PC-3 (cell line): ENCODE results near the gene LAIR1.

Source experiments
- EZH2 ChIP-seq: fragments of 300-600 bp; sonication (generic); IDR thresholded peaks from one replicate; pipeline ENCODE4 v1.6.1; 2017; ENCODE audit warnings: antibody characterized with exemption, mild to moderate bottlenecking, low read length; ENCODE audit not compliant: unreplicated experiment
- EZH2phosphoT487 ChIP-seq: fragments of 300-600 bp; sonication (generic); IDR thresholded peaks from 2 replicates; pipeline ENCODE4 v1.6.1; 2018; ENCODE audit warnings: mild to moderate bottlenecking, antibody characterized with exemption, low read length, borderline replicate concordance
- TF ChIP-seq, protein P1 (sequence below): fragments of 300-600 bp; sonication (generic); conservative IDR thresholded peaks from 2 replicates; pipeline ENCODE4 v1.5.1; 2017; ENCODE audit warnings: antibody characterized with exemption, low read depth, mild to moderate bottlenecking, low read length

DNA sequence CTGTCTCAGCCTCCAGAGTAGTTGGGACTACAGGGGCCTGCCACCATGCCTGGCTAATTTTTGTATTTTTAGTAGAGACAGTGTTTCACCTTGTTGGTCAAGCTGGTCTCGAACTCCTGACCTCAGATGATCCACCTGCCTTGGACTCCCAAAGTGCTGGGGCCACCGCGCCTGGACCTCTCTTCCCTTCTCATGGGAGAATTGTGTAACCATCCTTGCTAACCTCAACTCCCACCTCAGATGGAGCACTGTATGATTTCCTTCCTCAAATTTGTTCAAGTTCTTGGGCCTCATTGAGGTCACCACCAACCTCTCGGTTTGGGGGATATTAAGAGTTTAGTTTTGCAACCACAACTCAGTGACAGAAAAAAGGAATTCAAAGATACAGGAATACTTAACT is 62.5 kb downstream of the LAIR1 start:
- TF ChIP-seq, protein P1, sequence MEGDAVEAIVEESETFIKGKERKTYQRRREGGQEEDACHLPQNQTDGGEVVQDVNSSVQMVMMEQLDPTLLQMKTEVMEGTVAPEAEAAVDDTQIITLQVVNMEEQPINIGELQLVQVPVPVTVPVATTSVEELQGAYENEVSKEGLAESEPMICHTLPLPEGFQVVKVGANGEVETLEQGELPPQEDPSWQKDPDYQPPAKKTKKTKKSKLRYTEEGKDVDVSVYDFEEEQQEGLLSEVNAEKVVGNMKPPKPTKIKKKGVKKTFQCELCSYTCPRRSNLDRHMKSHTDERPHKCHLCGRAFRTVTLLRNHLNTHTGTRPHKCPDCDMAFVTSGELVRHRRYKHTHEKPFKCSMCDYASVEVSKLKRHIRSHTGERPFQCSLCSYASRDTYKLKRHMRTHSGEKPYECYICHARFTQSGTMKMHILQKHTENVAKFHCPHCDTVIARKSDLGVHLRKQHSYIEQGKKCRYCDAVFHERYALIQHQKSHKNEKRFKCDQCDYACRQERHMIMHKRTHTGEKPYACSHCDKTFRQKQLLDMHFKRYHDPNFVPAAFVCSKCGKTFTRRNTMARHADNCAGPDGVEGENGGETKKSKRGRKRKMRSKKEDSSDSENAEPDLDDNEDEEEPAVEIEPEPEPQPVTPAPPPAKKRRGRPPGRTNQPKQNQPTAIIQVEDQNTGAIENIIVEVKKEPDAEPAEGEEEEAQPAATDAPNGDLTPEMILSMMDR = no peak
- TF ChIP-seq EZH2 (no peak), EZH2phosphoT487 (no peak)
